Adipocyte (in vitro differentiated cells): ENCODE measurements around the gene RALGPS1.

Source experiments
- DNase-seq: peaks from one replicate; pipeline ENCODE4 v3.0.0-alpha.2; 2015; ENCODE audit warnings: low read depth
- H3K27me3 ChIP-seq: replicated peaks from 2 replicates; pipeline ENCODE4 v1.7.0; 2013; ENCODE audit warnings: mild to moderate bottlenecking, low read length, moderate library complexity; ENCODE audit not compliant: control insufficient read depth, insufficient read depth
- H3K36me3 ChIP-seq: 2 replicates; pipeline ENCODE4 v1.7.0; 2013; ENCODE audit warnings: low read length, mild to moderate bottlenecking, moderate library complexity; ENCODE audit not compliant: control insufficient read depth, insufficient read depth, severe bottlenecking
- H3K4me1 ChIP-seq: 2 replicates; pipeline ENCODE4 v1.7.0; 2013; ENCODE audit warnings: mild to moderate bottlenecking, low read length, moderate library complexity; ENCODE audit not compliant: control insufficient read depth, insufficient read depth
- H3K4me3 ChIP-seq: 2 replicates; pipeline ENCODE4 v1.7.0; 2013; ENCODE audit warnings: mild to moderate bottlenecking, low read length, moderate library complexity
- H3K9ac ChIP-seq: 2 replicates; pipeline ENCODE4 v1.7.0; 2013; ENCODE audit warnings: mild to moderate bottlenecking, low read length, moderate library complexity
- H3K9me3 ChIP-seq: 2 replicates; pipeline ENCODE4 v1.7.0; 2013; ENCODE audit warnings: mild to moderate bottlenecking, low read length, moderate library complexity; ENCODE audit not compliant: control insufficient read depth

Gene RALGPS1

DNA sequence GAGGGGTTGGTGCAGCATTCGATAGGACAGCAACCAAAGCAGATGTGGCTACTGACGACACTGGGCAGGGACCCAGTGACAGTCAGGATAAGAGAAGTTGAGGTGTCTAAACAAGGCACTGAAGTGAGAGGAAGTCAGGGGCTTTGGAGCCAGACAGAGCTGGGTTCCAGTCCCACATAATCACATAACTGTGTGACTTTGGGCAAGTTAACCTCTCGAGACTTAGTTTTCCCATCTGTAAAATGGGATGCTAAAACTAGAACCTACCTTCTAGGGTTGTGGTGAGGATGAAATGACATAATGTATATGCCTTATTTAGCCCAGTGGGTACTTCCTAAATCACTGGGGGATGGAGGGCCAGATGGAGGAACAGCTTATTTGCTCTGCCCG is 204.7 kb downstream of the RALGPS1 start:
- H3K9me3 ChIP-seq, result no peaks in the 10 kb centered on the region
- H3K9ac ChIP-seq, result no peak overlapping the region
- peaks cover 25% of the 10 kb centered on the region for H3K36me3 ChIP-seq
- peak overlapping the region; percentile 96 for H3K4me3 ChIP-seq
- no peak for DNase-seq
- H3K4me1 ChIP-seq, result peaks cover 55% of the 10 kb centered on the region
- no peaks in the 10 kb centered on the region for H3K27me3 ChIP-seq

GRCh38 chr9:127121628-127122175 is 207.1 kb downstream of the RALGPS1 start:
- H3K4me3 ChIP-seq, result peak overlapping the region; percentile 96
- no peaks in the 10 kb centered on the region for H3K27me3 ChIP-seq
- H3K9ac ChIP-seq, result peak overlapping the region; percentile 98
- peaks cover 50% of the 10 kb centered on the region for H3K4me1 ChIP-seq
- peaks cover 18% of the 10 kb centered on the region for H3K36me3 ChIP-seq
- DNase-seq, result peak; percentile 61
- no peaks in the 10 kb centered on the region for H3K9me3 ChIP-seq

DNA sequence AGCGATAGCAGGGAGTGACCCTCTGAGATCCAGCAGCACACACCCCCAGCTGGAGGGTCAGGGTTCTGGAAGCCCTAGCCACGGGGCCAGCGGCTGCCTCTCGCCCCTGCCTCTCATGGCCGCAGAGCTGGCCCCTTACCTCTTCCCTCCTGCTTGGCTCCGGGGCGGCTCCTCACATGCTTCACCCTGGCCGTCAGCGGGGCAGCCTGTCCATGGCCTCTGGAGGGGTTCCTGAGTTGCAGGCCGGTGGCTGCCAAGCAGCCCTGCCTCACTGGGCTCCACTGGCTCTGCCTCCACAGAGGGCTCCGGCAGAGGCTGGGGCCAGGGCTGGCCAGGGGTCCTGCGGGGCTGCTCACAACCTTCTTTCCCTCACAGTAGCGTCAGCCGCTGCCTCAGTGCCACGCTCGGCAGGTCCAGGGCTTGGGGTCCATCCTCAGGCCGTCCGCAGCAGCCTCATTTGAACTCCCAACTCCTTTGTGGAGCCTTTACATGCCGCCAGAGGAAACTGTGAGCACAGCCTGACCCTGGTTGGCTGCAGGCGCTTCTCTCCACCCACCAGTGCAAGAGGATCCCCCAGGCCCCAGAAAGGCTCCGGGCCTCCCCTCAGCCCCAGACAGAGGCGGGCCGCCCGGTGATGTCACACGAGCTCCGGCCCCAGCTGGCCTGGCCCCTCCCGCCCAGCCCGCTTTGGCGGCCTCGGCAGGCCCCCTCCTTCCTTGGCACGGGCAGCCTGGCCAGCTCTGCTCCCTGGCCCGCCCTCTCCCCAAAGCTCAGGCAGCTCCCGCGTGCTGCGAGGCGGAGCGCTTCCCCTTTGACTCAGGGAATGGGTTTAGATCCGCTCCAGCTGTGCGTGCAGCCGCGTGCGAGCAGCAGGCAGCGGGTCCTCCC is 207.8 kb downstream of the RALGPS1 start, which contains the start of gene ANGPTL2:
Gene ANGPTL2, minus strand, starts transcription at position 460 of the 888 bp plus-strand sequence. CDS start 13,904 bp downstream, outside the sequence.
- Histone ChIP-seq H3K9ac (peak within 1 kb of the TSS; percentile 98), H3K36me3 (peaks cover 18% of the 10 kb centered on the region), H3K9me3 (no peaks in the 10 kb centered on the region), H3K4me1 (peaks cover 43% of the 10 kb centered on the region), H3K4me3 (peak within 1 kb of the TSS; percentile 96), H3K27me3 (no peaks in the 10 kb centered on the region)
- peak; percentile 98 for DNase-seq

- Histone ChIP-seq H3K9me3 (no peaks in the 10 kb centered on the region), H3K4me3 (peak overlapping the region; percentile 46), H3K36me3 (peaks cover 18% of the 10 kb centered on the region), H3K9ac (peak overlapping the region; percentile 98), H3K4me1 (peaks cover 37% of the 10 kb centered on the region), H3K27me3 (no peaks in the 10 kb centered on the region)
- no peak for DNase-seq
These were observed 208.7 kb downstream of the RALGPS1 start for GRCh38 chr9:127123064-127123890.

DNA sequence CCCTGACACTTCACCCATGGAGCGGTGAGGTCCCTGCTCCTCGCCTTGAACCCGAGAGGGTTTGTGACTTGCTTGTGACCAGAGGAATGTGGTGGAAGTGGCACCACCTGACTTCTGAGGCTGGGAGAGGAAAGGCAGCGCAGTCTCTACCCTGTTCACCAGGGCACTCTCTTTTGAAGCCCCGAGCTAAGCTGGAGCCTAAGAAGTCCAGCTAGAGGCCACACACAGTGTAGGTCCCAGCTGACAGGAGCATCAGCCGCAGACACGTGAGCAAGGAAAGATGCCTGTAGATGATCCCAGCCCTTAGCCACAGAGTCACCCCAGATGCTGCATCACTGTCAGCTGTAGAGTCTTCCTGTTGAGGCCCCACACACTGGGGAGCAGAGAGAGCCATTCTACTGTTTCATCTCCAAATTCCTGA is 209.5 kb downstream of the RALGPS1 start:
- DNase-seq, result no peak
- H3K9me3 ChIP-seq, result no peaks in the 10 kb centered on the region
- H3K36me3 ChIP-seq, result peaks cover 10% of the 10 kb centered on the region
- H3K27me3 ChIP-seq, result no peaks in the 10 kb centered on the region
- H3K4me3 ChIP-seq, result no peak overlapping the region
- peaks cover 35% of the 10 kb centered on the region for H3K4me1 ChIP-seq
- no peak overlapping the region for H3K9ac ChIP-seq

DNA sequence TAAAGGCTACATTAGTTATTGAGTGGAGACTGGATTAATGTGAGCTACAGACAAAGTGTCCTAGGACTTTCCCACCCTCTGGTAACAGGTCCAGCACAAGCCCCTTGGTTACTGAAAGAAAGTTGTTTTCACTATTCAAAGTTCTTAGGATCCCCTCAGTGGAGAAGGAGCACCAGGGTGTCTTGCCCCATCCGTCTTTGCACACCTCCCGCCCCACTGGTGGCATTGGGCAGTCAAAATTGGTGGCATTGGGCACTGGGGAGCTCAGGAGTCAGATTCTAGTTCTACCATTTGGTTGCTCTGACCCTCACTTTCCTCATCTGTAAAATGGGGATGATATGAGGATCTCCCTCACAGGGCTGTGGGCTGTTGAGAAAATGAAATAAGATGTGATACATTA is 210.2 kb downstream of the RALGPS1 start:
- no peak overlapping the region for H3K9ac ChIP-seq
- peaks cover 36% of the 10 kb centered on the region for H3K4me1 ChIP-seq
- no peak overlapping the region for H3K4me3 ChIP-seq
- no peaks in the 10 kb centered on the region for H3K27me3 ChIP-seq
- DNase-seq, result no peak
- no peaks in the 10 kb centered on the region for H3K9me3 ChIP-seq
- peaks cover 4% of the 10 kb centered on the region for H3K36me3 ChIP-seq

GRCh38 chr9:127126971-127127370 is 212.4 kb downstream of the RALGPS1 start:
- peaks cover 46% of the 10 kb centered on the region for H3K4me1 ChIP-seq
- no peaks in the 10 kb centered on the region for H3K9me3 ChIP-seq
- no peak overlapping the region for H3K4me3 ChIP-seq
- DNase-seq, result no peak
- no peak overlapping the region for H3K9ac ChIP-seq
- H3K36me3 ChIP-seq, result no peaks in the 10 kb centered on the region
- H3K27me3 ChIP-seq, result no peaks in the 10 kb centered on the region

- Histone ChIP-seq H3K9me3 (no peaks in the 10 kb centered on the region), H3K9ac (peak overlapping the region; percentile 40), H3K4me1 (peaks cover 53% of the 10 kb centered on the region), H3K36me3 (no peaks in the 10 kb centered on the region), H3K4me3 (peak overlapping the region; percentile 51), H3K27me3 (no peaks in the 10 kb centered on the region)
- no peak for DNase-seq
These were observed 213.9 kb downstream of the RALGPS1 start for GRCh38 chr9:127128341-127129072.

GRCh38 chr9:127129073-127129717 is 214.6 kb downstream of the RALGPS1 start:
- peak; percentile 68 for DNase-seq
- peaks cover 59% of the 10 kb centered on the region for H3K4me1 ChIP-seq
- peak overlapping the region; percentile 51 for H3K4me3 ChIP-seq
- no peaks in the 10 kb centered on the region for H3K36me3 ChIP-seq
- H3K9me3 ChIP-seq, result no peaks in the 10 kb centered on the region
- H3K9ac ChIP-seq, result peak overlapping the region; percentile 40
- H3K27me3 ChIP-seq, result no peaks in the 10 kb centered on the region

GRCh38 chr9:127129718-127130085 is 215.1 kb downstream of the RALGPS1 start:
- Histone ChIP-seq H3K9me3 (no peaks in the 10 kb centered on the region), H3K9ac (peak overlapping the region; percentile 40), H3K36me3 (no peaks in the 10 kb centered on the region), H3K27me3 (no peaks in the 10 kb centered on the region), H3K4me1 (peaks cover 64% of the 10 kb centered on the region), H3K4me3 (peak overlapping the region; percentile 18)
- no peak for DNase-seq
